DND-41 (cell line): ENCODE measurements around the gene TBXA2R.

Experiments
- CTCF ChIP-seq: IDR thresholded peaks from 2 replicates; pipeline ENCODE4 v1.5.1; 2012; ENCODE audit warnings: borderline replicate concordance, low read length, moderate library complexity, mild to moderate bottlenecking; ENCODE audit not compliant: poor library complexity, severe bottlenecking; ENCODE audit errors: extremely low read depth
- EZH2 ChIP-seq: IDR thresholded peaks from 3 replicates; pipeline ENCODE4 v1.6.1; 2012; ENCODE audit warnings: borderline replicate concordance, low read depth, mild to moderate bottlenecking, moderate library complexity, low read length, inconsistent platforms; ENCODE audit not compliant: severe bottlenecking

GRCh38 chr19:3570606-3571011 is 36.1 kb downstream of the TBXA2R start:
- TF ChIP-seq CTCF (no peak), EZH2 (no peak)
